Measurements from ENCODE around the gene THAP7.
A peak's percentile ranks its signal among the peaks of the same experiment; 100 is the strongest.

The THAP7 gene

DNA sequence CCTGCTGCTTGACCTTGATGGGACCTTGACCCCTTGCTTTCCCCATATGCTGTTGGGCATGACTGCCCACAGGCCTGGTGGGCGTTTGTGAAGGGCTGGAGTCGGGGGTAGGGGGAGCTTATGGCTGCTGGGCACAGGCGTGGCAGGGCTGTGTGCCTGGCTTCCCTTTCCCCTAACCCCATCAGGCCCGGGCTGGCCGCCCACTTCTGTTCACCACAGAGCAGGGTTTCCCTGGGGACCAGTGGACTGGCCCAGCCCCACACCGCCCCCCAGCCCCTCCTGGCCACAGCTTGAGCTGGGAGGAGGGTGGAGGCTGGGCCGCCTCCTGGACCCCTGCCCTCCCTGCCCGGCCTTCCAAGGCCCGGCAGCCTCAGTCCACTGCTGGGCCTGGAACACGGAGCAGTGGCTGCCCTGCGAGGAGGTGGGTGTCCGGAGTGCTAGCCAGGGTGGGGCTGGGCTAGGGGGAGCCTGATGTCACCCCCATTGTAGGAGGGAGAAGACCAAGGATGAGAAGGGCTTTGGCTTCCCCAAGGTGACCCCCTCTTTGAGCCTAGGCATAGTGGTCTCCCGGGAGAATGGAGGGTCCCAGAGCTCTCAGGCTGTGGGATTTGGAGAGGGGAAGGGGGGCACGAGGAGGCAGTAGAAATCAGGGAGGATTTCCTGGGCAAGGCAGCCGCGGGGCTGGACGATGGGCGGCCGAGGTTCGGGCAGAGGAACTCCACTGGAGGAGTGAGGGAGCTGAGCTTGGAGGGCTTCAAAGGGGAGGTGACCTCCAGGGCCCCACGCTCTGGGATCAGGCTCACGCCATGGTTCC, 34.8 kb downstream of the THAP7 start, which contains the start of gene AIFM3:
Gene AIFM3, plus strand, starts transcription at position 373 of the 814 bp plus-strand sequence. CDS start 690 bp downstream, outside the sequence.
- Histone ChIP-seq H3K9me3 (no peaks in the 10 kb centered on the region), H3K4me3 (ENCODE audit: low read depth in 1 of 2, low read length in 1 of 2) (no peak within 1 kb of the TSS), H3K27me3 (peaks cover 37% of the 10 kb centered on the region), H3K36me3 (no peaks in the 10 kb centered on the region), H3K4me1 (ENCODE audit: control insufficient read depth in 1 of 2, insufficient read depth in 1 of 2, low read depth in 1 of 2, low read length in 1 of 2) (peaks cover 6 to 14% of the 10 kb centered on the region in 2 experiments), H3K27ac (no peak within 1 kb of the TSS)
- TF ChIP-seq, protein P1, sequence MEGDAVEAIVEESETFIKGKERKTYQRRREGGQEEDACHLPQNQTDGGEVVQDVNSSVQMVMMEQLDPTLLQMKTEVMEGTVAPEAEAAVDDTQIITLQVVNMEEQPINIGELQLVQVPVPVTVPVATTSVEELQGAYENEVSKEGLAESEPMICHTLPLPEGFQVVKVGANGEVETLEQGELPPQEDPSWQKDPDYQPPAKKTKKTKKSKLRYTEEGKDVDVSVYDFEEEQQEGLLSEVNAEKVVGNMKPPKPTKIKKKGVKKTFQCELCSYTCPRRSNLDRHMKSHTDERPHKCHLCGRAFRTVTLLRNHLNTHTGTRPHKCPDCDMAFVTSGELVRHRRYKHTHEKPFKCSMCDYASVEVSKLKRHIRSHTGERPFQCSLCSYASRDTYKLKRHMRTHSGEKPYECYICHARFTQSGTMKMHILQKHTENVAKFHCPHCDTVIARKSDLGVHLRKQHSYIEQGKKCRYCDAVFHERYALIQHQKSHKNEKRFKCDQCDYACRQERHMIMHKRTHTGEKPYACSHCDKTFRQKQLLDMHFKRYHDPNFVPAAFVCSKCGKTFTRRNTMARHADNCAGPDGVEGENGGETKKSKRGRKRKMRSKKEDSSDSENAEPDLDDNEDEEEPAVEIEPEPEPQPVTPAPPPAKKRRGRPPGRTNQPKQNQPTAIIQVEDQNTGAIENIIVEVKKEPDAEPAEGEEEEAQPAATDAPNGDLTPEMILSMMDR (IDR thresholded peaks at IDR 0.05): no peak

DNA sequence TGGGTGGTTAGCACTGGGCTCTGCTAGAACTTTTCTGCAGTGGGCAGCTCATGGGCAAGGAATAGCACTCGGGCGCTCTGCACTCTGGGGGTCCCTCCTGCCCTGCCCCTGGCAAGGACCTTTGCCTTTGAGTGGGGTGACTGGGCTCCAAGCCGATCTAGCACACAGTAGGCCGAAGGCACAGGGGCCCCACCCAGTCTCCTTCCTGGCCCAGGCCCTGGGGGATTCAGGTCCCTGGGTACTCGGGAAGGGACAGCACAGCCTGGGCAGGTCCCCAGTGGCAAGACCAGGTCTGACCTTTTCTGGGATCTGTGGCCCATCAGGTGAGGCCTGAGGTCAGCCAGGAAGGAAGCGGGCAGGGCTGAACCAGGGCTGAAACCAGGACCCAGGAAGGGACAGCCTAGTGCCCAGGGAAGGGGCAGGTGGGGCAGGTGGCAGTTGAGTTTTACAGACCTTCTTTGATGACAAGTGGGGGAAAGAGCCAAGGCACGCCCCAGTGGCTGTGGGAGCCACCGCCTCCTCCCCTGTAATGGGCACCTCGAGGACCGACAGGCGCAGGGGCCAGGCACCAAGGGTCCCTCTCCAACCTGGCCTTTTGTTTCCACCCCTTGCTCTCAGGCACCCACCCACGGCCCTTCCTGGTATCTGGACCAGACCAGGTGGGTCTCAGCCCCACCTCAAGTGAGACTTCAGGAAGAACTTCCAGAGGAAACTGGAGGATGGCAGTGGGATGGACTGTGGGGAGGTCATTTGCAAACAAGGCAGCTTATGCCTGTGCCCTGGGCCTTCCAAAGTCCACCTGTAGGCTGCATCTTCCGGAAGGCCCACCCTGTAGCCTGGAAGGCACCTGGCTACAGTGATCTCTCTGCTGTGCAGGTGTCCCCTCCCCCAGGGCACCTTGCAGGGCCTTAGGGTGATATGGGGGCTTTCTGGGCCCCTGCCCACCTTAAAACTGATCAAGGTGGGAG, 35.7 kb downstream of the THAP7 start:
- H3K4me3 ChIP-seq (ENCODE audit: low read depth in 1 of 2, low read length in 1 of 2): no peak overlapping the region

DNA sequence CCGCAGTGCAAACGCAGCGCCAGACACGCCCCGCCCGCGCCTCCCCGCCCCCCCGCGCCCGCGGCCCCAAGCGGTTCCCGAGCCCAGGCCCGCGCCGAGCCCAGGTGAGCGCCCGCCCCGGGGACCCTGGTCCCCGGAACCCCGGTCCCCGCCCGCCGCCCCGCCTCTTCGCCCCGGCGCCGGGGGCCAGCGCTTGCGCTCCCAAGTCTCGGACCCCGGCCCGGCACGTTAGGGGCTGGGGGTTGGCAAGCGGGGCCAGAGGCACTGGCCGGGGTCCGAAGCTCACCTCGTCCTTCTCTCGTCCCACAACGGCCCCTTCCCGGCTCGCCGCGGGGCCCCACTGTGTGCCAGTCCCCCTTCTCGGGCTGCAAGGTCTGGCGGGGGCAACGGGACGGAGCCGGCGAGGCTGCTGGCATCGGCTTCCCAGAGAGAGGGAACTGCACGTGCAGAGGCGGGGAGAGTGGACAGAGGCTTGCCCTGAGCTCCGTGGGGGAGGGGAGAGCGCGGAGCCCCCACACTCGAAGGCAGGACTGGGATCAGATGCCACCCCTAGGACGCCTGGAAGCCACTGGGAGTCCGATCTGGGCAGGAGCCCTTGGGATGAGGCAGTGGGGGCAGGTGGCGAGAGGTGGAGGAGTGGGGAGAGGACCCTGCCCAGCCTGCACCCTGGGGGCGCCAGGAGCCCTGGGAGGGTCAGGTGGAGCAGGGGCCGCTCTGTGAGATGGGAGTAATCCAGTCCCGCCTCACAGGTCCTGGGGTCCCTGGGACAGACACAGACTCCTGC, 36.6 kb downstream of the THAP7 start:
- peak overlapping the region in 1 of 2 experiments; percentile 35 for H3K4me3 ChIP-seq (ENCODE audit: low read depth in 1 of 2, low read length in 1 of 2)
- peaks cover 37% of the 10 kb centered on the region for H3K27me3 ChIP-seq
- no peaks in the 10 kb centered on the region for H3K9me3 ChIP-seq
- no peak overlapping the region for H3K27ac ChIP-seq
- TF ChIP-seq, protein P1 (IDR thresholded peaks at IDR 0.05): no peak
- H3K4me1 ChIP-seq (ENCODE audit: control insufficient read depth in 1 of 2, insufficient read depth in 1 of 2, low read depth in 1 of 2, low read length in 1 of 2): peaks cover 6 to 18% of the 10 kb centered on the region in 2 experiments
- H3K36me3 ChIP-seq: no peaks in the 10 kb centered on the region

More for the DNA sequence above, 35.7 kb downstream of the THAP7 start:
- TF ChIP-seq, protein P1 (IDR thresholded peaks at IDR 0.05): no peak
- H3K9me3 ChIP-seq: no peaks in the 10 kb centered on the region
- H3K27me3 ChIP-seq: peaks cover 37% of the 10 kb centered on the region
- no peaks in the 10 kb centered on the region for H3K36me3 ChIP-seq
- peaks cover 6 to 18% of the 10 kb centered on the region in 2 experiments for H3K4me1 ChIP-seq (ENCODE audit: control insufficient read depth in 1 of 2, insufficient read depth in 1 of 2, low read depth in 1 of 2, low read length in 1 of 2)
- no peak overlapping the region for H3K27ac ChIP-seq

DNA sequence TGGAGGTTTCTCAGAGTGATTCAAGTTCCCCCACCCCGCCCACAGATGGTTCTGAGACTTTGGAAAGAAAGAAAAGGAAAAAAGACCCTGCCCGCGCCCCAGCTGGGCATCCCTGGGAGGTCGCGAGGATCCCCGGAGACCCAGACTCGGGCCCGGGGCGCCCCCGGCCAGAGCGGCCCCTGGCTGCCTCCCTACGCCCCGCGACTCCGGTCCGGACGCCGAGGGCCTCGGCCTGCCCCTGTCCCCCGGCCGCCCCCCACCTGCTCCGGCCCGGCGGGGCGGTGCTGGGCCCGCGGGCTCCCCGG, 37.2 kb downstream of the THAP7 start:
- Histone ChIP-seq H3K36me3 (no peaks in the 10 kb centered on the region), H3K4me3 (ENCODE audit: low read depth in 1 of 2, low read length in 1 of 2) (no peak overlapping the region), H3K9me3 (no peaks in the 10 kb centered on the region), H3K27ac (no peak overlapping the region), H3K4me1 (ENCODE audit: control insufficient read depth in 1 of 2, insufficient read depth in 1 of 2, low read depth in 1 of 2, low read length in 1 of 2) (peaks cover 6 to 18% of the 10 kb centered on the region in 2 experiments), H3K27me3 (peaks cover 37% of the 10 kb centered on the region)
- TF ChIP-seq, protein P1 (IDR thresholded peaks at IDR 0.05): no peak
